ENCODE measurements around the gene TBC1D9.

Gene TBC1D9

GRCh38 chr4:140719686-140720085 lies 36.5 kb downstream of the TBC1D9 start:
- DNase-seq, result no peak

DNA sequence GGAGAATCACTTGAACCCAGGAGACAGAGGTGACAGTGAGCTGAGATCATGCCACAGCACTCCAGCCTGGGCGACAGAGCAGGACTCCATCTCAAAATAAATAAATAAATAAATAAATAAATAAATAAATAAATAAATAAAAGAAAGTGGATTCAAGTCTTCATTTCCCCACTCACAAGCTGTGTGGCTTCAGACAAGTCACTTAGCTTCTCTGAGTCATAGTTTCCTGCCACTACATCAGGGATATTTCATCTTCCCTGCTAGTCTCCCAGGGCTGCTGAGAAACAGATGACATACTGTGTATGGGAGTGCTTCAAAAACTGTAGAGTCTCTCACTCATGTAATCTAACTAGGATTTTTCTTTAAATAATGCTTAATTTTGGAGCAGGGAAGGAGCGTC lies 37.2 kb downstream of the TBC1D9 start:
- DNase-seq, result no peak

GRCh38 chr4:140718241-140718952 lies 37.8 kb downstream of the TBC1D9 start:
- DNase-seq, result no peak

DNA sequence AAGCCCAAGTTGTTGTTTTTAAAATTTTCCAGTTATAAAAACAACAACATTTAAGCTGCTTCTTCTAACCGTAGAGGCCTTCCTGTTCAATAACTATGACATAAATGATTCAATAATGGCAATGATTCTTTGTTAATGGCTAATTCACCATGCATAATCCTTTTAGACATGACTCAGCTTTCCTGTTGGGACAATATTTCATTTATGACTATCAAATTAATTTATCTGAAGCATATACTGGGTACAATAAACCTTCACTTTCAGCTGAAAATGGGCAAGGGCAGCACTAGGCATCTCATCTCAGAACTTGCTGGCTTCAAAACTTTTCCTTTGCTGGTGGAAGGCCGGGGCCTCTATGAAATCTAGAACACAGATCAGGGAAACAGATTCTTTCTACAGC lies 38.9 kb downstream of the TBC1D9 start:
- no peak for DNase-seq

DNA sequence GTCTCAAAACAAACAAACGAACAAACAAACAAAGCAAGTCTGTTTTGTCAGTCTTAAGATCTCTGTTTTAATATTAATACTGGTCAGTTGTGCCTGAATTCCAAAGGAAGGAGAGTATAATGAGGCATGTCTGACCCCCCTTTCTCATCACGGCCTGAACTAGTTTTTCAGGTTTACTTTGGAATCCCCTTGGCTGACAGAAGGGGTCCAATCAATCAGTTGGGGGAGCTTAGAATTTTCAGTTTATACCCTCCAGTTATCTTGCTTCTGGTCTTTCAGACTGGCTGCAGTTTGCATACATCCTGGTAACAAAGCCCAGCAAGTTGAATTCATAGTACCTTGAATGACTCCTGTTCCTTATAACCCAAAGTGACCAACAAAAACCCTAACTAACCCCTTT lies 41.1 kb downstream of the TBC1D9 start:
- no peak for DNase-seq

DNA sequence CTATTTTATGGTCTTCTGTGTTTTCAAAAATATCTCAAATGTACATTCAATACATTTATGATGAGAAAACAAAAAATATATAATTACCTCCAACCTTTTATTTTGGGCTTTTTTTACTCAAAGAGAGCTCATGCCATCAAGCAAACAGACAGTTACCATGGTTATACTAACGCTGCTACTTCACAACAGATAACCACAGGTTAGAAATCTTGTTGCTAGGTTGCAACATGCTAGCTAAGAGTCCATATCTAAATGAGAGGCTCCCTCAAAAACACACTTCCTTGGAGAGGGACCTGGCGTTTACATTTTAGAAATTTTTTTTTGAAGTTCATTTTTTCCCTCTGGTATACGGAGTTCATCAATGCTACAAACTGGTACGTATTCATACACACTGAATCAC lies 44.3 kb downstream of the TBC1D9 start:
- DNase-seq, result peak; percentile 16

- DNase-seq, result no peak
Measured at GRCh38 chr4:140710908-140711622, 45.1 kb downstream of the TBC1D9 start.

- no peak for DNase-seq
Measured at GRCh38 chr4:140707325-140707724, 48.9 kb downstream of the TBC1D9 start.

DNA sequence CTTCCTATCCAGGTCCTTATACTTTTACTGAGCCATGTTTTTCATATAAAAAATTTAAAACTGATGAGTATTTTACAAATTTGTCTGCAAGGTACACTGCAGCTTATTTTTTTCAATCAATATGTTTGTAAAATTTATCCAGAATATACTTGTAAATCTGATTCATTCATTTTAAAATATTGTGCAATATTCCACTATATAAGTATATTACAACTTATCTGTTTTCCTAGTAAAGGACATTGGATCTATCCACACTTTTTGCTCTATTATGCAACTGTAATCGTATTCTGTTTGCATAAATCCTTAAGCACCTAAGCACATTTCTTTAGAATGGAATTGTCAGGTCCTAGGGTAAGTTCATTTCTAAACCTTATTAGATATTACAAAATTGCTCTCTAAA lies 49.5 kb downstream of the TBC1D9 start:
- no peak for DNase-seq

- no peak for DNase-seq
Measured at GRCh38 chr4:140706276-140706625, 49.9 kb downstream of the TBC1D9 start.

DNA sequence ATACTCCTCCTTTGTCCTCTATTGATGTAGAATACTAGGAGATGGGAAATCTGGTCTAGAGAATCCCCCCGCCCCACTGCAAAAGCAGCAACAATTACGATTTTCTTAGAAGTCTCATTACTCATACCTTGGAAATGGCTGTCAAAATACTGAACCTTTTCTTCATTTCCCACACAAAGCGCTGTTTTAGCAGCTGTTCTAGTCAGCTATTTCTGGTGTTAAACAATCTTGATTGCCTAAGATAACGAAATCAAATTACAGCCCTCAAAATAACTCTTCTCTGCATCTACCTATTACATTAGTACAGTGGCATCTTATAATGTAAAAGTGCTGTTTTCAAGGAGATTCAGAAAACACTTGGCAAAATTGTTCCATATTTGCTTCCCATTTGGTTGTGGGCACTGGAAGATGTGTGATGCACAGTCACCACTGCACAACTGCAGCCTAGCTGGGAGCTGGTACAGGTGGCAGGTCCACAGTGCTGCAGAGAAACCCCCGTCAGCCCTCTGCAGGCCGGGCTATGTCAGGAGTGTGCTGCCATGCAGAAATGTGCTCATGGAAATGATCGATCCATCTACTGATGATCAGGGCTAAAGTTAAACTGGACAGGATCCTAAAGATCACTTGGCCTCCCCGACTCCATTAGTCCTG lies 50.4 kb downstream of the TBC1D9 start:
- DNase-seq, result no peak

- no peak for DNase-seq
Measured at GRCh38 chr4:140704964-140705363, 51.2 kb downstream of the TBC1D9 start.

GRCh38 chr4:140704392-140704960 lies 51.7 kb downstream of the TBC1D9 start:
- no peak for DNase-seq

- no peak for DNase-seq
Measured at GRCh38 chr4:140703463-140703862, 52.7 kb downstream of the TBC1D9 start.

DNA sequence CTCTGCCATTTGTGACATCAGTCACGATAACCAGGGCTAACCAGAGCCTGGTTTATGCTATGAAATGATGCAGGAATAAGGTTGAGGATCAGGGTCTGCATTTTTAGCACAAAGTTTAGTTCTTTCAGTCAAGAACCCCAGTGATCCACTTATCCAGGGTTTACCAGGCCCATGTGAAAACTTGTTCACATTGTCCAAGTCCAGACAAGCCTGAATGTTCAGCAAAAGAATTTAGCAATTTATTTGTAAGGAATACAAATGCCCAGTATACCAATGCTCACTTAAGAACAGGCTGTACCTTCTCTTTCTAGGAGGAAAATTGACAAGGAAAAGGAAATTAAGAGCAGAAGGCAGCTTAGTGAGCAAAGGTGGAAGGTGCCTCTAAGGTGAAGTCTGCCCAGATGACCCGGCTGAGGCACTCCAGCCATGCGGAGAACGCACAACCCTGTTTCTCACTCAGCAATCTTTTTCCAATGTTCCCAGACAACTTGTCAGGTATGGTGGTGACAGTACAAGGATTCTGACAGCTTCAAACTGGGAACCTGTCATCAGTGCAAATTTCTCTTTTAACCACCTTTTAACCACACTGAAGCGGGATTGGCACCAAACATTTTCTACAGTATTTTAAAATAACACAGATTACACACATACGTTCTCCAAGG lies 54.0 kb downstream of the TBC1D9 start:
- no peak for DNase-seq

- no peak for DNase-seq
Measured at GRCh38 chr4:140701071-140701470, 55.1 kb downstream of the TBC1D9 start.

GRCh38 chr4:140697709-140698560 lies 58.2 kb downstream of the TBC1D9 start:
- DNase-seq, result no peak

GRCh38 chr4:140695483-140695882 lies 60.7 kb downstream of the TBC1D9 start:
- DNase-seq, result no peak

DNA sequence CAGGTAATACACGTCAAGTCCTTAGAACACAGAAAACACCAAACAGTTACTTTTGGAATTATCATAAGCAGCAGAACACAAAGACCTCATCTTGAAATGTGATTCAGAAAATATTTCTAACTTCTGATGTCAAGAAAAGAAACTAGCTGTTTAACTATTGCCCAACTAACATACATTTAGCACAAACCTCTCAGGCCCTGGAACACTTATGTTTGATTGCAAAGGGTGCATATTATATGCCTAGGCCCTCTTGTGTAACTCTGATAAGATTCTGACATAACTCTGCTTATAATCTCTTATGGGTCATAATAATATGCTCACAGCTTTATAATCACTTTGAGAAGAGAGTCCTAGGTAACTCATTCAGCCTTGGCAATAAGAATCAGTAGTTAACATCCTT lies 62.6 kb downstream of the TBC1D9 start:
- DNase-seq, result no peak

DNA sequence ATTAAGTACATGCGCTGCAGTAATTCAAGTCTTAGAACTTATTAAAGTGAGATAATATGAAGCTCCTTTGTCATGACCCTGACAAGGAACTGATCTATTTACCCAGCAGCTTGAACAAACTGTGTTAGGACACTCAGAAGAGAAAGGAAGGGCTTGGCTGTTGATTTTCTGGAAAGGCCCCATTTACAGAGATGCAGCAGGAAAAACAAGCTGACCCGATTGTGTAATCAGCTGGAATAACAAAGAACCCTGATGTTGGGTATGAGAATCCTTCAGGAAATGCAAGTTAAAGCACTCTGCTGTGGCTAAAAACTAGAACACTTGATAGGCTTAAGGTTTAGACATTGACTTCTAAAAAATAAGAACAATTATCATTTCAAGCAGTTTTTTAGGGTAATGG lies 64.8 kb downstream of the TBC1D9 start:
- no peak for DNase-seq

DNA sequence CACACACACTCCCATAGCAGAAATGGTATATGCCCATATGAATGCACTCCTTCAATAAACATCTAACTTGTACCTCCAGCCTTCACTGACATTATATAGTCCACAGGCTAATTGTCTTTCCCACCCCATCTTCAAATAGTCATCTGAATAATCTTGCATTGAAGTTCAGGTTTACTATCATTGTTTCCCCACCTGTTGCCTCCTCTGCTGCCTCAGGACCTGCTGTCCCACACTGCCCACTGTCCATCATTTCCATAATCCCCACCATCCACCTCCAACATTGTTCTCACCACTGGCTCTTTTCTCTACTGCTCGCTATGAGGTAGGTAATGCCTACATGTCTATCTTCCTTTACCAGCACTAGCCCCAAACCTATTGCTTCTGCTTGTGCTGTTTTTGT lies 66.1 kb downstream of the TBC1D9 start:
- DNase-seq, result no peak

DNA sequence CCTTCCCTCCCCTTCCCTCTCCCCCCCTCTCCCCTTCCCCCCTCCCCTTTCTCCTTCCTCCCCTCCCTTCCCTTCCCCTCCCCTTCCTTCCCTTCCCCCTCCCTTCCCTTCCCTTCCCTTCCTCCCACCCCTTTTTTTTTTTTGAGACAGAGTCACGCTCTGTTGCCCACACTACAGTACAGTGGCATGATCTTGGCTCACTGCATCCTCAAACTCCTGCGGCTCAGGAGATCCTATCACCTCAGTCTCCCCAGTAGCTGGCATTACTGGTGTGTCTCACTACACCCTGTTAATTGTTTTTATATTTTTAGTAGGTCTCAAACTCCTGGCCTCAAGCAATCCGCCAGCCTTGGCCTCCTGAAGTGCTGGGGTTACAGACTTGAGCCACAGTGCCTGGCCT lies 66.6 kb downstream of the TBC1D9 start:
- DNase-seq, result no peak

Measured in hematopoietic multipotent progenitor cell treated with erythropoietin and hydrocortisone succinate and interleukin-3 and kit ligand, for 6 days (in vitro differentiated cells).